HG03354 (cell line): ENCODE measurements around the gene KIR3DL3.
"Not testable (repeated sequence)": the region's sequence is repeated elsewhere in the genome, so short reads cannot be mapped to it uniquely, and the experiment has no call there.

Experiments used
- ATAC-seq: cut with Tn5 transposase; IDR thresholded peaks from one replicate; pipeline ENCODE4 v1.9.1; 2021; ENCODE audit warnings: mild to moderate bottlenecking; ENCODE audit not compliant: unreplicated experiment, poor library complexity, severe bottlenecking

The KIR3DL3 gene

DNA sequence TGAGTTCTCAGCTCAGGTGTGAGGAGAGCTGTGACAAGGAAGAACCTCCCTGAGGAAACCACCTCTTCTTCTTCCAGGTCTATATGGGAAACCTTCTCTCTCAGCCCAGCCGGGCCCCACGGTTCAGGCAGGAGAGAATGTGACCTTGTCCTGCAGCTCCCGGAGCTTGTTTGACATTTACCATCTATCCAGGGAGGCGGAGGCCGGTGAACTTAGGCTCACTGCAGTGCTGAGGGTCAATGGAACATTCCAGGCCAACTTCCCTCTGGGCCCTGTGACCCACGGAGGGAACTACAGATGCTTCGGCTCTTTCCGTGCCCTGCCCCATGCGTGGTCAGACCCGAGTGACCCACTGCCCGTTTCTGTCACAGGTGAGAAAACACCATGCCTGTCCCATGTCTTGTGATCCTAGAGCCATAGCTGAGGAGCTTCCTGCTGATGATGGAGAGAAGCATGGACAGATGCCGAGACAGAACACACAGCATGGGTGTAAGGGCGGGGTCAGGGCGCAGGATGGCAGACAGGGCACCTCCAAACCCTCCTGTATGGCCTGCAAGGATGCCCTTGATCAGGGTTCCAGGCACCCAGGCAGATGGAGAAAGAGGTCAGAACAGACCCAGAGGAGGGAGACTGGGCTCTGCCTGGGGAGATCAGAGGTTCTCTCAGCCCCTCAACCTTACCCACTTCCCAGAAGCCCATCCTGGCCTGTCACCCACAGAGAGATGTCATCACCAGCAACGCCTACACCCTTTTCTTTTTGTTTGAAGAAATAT lies 5.4 kb downstream of the KIR3DL3 start:
- ATAC-seq = no peak

- ATAC-seq = no peak
Observed at GRCh38 chr19:54731191-54731590, 6.9 kb downstream of the KIR3DL3 start.

DNA sequence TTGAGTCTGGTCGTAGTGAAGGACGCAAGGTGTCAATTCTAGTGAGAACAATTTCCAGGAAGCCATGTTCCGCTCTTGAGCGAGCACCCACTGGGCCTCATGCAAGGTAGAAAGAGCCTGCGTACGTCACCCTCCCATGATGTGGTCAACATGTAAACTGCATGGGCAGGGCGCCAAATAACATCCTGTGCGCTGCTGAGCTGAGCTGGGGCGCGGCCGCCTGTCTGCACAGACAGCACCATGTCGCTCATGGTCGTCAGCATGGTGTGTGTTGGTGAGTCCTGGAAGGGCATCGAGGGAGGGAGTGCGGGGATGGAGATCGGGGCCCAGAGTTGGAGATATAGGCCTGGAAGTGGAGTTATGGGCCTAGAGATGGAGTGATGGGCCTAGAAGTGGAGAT lies 14.1 kb downstream of the KIR3DL3 start, which contains the start of gene KIR2DL3:
KIR2DL3 (plus strand) TSS at position 208 of the 400 bp plus-strand sequence; CDS start at position 241, 33 bp downstream.
- ATAC-seq = not testable (repeated sequence)

GRCh38 chr19:54738715-54739114 lies 14.5 kb downstream of the KIR3DL3 start:
- ATAC-seq = no peak

DNA sequence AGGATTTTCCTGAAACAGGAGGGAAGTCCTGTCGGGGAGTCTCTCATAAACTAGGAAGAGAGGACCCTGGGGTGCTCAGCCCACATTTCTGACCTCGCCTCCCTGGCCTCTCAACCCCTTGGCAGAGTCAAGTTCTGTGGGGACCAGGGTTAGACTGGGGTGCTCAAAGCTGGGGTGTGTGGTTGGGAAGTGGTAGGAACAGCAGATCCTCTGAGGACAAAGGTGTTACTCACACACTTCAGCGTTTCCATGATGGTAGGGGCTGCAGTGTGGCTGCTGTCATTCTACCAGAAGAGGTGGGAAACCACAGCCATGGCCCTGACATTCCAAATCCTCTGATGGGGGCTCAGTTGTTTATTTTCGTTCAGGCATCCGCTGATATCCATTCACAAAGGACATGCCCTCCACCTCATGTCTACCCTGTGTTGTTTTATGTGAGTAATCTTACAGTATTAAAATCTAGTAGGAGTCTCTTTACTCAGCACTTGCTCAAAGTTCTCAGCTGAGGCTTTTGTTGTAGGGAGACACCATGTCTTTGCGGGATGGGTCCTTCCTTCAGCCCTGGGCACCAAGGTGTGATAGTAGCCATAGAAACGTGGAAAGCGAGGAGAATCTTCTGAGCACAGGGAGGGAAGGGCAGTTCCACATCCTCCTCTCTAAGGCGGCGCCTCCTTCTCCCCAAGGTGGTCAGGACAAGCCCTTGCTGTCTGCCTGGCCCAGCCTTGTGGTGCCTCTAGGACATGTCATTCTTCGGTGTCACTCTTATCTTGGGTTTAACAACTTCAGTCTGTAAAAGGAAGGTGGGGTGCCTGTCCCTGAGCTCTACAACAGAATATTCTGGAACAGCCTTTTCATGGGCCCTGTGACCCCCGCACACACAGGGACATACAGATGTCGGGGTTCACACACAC lies 15.6 kb downstream of the KIR3DL3 start:
- no peak for ATAC-seq

GRCh38 chr19:54741950-54742349 lies 17.7 kb downstream of the KIR3DL3 start:
- not testable (repeated sequence) for ATAC-seq

GRCh38 chr19:54744080-54744479 lies 19.8 kb downstream of the KIR3DL3 start:
- ATAC-seq = not testable (repeated sequence)

GRCh38 chr19:54747614-54748322 lies 23.5 kb downstream of the KIR3DL3 start:
- ATAC-seq = not testable (repeated sequence)

- ATAC-seq = not testable (repeated sequence)
Observed at GRCh38 chr19:54750276-54750675, 26.0 kb downstream of the KIR3DL3 start.

- not testable (repeated sequence) for ATAC-seq
Observed at GRCh38 chr19:54756204-54757110, 32.2 kb downstream of the KIR3DL3 start.

DNA sequence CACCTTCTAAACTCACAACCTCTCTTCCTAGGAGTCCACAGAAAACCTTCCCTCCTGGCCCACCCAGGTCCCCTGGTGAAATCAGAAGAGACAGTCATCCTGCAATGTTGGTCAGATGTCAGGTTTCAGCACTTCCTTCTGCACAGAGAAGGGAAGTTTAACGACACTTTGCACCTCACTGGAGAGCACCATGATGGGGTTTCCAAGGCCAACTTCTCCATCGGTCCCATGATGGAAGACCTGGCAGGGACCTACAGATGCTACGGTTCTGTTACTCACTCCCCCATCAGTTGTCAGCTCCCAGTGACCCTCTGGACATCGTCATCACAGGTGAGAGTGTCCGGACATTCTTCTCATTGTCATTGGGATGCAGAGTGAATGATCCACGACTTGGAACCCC lies 34.3 kb downstream of the KIR3DL3 start:
- not testable (repeated sequence) for ATAC-seq

DNA sequence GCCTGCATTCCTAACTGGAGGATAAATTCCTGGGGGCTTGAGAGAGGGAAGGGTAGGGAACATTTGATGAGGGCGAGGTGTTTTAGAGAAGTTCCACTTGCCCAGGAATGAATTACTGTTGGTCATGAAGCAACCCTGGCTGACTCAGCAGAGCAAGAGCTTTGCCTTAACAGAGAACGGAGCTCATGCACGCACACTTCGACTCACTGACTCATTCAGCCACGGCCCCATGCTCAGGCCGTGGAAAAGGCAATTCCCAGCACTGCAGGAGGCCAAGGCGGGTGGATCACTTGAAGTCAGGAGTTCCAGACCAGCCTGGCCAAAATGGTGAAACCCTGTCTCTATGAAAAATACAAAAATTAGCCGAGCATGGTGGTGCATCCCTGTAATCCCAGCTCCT lies 40.0 kb downstream of the KIR3DL3 start:
- ATAC-seq = not testable (repeated sequence)

- ATAC-seq = not testable (repeated sequence)
Observed at GRCh38 chr19:54766464-54766863, 42.2 kb downstream of the KIR3DL3 start.

- not testable (repeated sequence) for ATAC-seq
Observed at GRCh38 chr19:54769646-54770045, 45.4 kb downstream of the KIR3DL3 start, which contains the start of gene KIR2DL1. KIR2DL1 (plus strand) TSS chr19:54769793; CDS start chr19:54769851, 58 bp downstream.

- not testable (repeated sequence) for ATAC-seq
Observed at GRCh38 chr19:54770511-54770910, 46.3 kb downstream of the KIR3DL3 start.

- ATAC-seq = not testable (repeated sequence)
Observed at GRCh38 chr19:54771018-54771960, 47.0 kb downstream of the KIR3DL3 start.

DNA sequence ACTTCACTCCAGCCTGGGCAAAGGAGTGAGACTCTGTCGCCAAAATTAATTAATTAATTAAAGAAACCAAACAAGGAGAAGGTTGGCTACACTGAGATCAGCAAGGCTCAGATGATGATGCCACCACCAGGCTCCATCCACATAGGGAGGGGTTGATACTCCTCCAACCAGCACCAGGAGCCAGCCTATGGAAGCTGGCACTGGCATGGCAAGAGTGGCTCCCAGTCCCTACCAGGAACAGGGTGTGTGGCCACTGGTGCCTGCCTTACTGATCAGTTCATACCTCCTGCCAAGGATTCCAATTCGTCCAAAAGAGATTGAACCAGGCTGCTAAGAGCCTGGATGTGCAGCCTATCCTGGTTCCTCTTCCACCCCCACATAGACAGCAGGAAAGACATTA lies 48.4 kb downstream of the KIR3DL3 start:
- ATAC-seq = not testable (repeated sequence)
